ENCODE results near the gene RNF43.
A peak's percentile ranks its signal among the peaks of the same experiment; 100 is the strongest.

The RNF43 gene

GRCh38 chr17:58417300-58418092 is at the start of gene RNF43:
RNF43 (minus strand) TSS chr17:58417534; CDS start chr17:58415577, 1,957 bp downstream.
- peak; percentile 83 for DNase-seq

GRCh38 chr17:58455491-58455890 is 38.2 kb upstream of the RNF43 start:
- no peak for DNase-seq

GRCh38 chr17:58452738-58453137 is 35.4 kb upstream of the RNF43 start:
- DNase-seq: no peak

GRCh38 chr17:58447039-58447975 is 30.0 kb upstream of the RNF43 start:
- DNase-seq: peak; percentile 54

DNA sequence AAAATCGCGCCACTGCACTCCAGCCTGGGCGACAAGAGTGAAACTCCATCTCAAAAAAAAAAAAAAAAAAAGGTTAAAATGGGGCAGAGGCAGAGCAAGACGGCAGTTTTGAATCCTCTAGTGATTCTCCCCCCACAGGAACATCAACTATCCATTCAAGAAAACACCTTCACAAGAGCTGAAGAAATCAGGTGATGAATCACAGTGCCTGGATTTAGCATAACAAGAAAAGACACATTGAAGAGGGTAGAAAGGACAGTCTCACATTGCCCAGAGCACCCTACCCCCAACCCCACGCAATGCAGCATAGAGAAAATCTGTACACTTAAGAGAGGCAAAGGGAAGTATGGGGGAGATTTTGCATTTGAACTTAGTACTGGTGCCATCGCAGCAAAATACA is 28.8 kb upstream of the RNF43 start:
- DNase-seq: no peak

- DNase-seq: no peak
Observed at GRCh38 chr17:58436805-58437239, 19.5 kb upstream of the RNF43 start.

DNA sequence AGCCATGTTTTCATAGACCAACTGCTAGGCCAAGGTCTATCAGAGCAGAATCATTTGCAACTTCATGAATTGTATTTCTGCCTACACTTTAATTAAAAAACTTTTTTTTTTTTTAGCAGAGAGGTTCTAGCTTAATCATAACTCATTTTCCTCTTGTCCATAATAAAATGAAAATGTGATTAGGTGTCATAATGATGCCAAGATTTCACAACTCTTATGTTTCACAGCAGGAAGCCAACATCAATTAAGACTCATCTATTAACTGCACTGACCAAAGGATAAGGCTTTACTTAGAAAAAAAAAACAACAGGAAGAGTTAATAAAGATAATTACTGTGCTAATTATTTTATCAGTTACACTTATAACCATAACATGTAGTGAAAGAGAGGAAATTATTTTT is 18.9 kb upstream of the RNF43 start:
- no peak for DNase-seq

GRCh38 chr17:58432806-58433573 is 15.7 kb upstream of the RNF43 start:
- DNase-seq: no peak

DNA sequence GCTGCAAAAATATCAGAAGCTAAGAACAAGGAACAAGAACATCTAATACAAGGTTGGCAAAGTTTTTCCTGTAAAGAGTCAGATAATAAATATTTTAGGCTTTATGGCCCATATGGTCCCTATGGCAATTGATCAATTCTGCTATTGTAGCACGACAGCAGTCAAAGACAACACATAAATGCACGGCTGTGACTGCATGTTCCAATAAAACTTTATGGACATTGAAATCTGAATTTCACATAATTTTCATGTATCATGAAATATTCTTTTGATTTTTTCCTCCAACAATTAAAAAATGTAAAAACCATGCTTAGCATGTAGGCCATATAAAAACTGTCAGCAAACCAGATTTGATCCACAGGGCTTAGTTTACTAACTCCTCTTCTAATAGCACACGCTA is 10.5 kb upstream of the RNF43 start:
- DNase-seq: no peak

DNA sequence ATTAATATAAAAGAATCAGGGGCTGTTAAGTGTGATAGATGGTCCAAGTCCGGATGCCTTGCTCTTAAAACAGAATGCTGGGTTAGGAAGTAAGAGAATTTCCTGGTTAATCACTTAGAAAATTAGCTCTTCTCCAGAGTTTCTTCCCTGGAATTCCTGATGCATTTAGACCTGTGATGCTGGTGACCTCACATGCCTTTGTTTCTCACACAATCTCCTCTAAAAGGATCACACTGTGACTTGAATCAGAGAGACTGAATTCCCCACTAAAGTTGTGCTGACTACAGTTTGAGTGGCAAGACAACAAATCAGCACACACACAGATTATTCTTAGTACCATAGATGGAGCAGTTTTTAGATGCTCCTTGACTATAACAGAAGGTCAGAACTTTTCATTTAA is 4.4 kb upstream of the RNF43 start:
- DNase-seq: no peak

DNA sequence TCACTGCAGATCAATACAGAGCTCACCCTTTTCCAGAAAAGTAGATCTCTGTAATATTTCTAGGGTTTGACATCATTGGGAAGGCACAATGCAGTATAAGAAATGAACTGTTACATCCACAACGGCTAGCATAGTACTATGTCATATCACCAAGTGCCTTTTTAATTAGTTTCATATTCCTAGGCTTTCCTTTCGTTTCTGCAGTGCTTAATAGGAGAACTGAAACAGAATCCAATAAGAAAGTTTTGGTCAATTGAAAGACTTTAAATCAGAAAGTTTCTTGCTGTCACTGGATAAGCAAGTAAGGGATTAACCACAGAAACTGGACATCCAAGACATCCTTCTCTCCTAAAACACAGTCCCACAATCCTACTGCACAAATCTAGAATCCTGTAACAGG is 3.5 kb upstream of the RNF43 start:
- DNase-seq: no peak

DNA sequence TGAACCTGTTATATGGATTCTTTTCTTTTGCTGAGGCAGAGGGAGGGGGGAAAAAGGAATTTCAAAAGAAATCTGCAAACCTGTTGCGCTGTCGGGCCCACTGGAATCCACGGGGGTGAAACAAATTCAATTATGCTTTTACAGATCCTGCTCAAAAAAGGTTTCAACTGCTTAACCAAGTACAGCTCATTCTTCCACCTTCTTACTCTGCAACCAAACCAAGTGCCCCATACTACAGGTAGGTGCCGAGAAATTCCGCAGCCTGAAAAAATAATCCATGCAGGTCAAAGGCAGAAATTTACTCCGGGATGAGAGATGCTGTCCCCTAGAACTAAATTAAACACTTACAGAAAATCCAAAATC is 416 bp downstream of the RNF43 start:
- DNase-seq: no peak

GRCh38 chr17:58416396-58416795 is 938 bp downstream of the RNF43 start:
- DNase-seq: no peak

DNA sequence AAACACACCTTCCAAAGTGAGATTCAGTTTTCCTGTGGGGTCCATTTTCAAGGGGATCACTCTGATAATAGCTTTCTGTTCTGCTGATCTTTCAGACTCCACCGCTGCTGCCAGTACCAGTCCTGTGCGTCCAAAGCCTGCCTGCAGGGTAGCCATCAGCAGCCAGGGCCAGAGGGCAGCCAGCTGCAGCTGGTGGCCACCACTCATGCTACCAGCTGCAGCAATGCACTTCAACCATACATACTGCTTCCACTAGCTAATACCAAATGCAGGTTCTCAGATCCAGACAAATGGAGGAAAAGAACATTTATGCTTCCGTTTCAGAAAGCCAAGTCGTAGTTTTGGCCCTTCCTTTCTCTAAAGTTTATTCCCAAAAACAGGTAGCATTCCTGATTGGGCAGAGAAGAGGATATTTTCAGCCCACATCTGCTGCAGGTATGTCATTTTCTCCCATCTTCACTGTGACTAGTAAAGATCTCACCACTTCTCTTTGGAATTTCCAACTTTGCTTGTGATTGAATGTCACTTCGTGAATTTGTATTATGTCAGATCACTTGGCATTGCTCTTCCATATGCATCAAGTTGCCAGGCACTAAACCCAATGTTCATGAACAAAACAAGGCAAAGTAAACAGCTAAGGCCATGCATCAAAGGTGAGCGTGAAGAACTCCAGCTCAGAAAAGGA is 1.8 kb downstream of the RNF43 start:
- DNase-seq: peak; percentile 13

- DNase-seq: no peak
Observed at GRCh38 chr17:58414596-58414997, 2.7 kb downstream of the RNF43 start.

DNA sequence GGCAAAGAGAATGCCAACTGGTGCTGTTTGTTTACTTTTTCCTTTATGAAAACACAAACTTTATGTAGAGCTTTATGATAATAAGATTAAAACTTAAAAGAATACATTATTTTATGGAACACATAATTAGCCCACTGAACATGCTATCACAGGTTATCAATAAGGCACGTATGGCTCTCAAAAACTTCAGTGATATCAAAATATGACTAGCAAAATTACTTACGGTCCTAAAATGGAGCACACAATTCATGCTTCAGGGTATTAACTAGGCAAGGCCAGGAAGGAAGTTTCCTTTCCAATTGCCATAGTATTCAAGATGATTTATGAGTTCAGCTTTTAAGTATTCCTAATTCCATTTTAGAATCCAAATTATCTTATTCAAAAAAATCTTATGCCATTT is 3.6 kb downstream of the RNF43 start:
- DNase-seq: no peak

- no peak for DNase-seq
Observed at GRCh38 chr17:58412961-58413586, 4.3 kb downstream of the RNF43 start.

DNA sequence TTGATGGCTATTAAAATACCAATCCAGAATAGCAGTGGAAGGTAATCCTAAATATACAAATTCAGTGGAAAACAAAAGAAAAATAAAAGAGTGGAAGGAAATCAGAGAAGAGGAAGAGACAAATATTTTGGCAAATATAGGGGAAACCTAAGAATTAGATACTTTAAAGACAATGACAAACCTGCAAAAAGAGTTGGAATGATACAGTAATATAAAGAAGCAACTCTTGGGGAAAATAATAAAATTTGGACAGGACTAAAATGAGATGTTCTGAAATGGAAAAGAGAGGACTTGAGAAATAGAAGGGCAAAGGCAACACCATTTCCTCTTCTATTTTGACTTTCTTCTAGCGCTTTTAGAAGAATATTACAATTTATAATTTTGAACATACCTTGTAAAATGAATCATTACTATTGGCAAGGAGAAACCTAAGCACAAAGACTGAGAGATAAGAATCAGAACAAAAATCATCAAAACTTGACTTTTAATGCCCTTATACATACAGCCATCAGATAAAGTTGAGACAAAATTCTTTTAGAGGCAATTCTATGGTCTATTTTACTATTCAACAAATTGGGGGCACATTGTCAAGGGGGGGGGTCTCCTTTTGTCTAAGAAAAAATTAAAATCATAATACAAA is 5.2 kb downstream of the RNF43 start:
- no peak for DNase-seq

- DNase-seq: no peak
Observed at GRCh38 chr17:58411408-58411894, 5.9 kb downstream of the RNF43 start.

GRCh38 chr17:58410714-58411407 is 6.5 kb downstream of the RNF43 start:
- DNase-seq: no peak

DNA sequence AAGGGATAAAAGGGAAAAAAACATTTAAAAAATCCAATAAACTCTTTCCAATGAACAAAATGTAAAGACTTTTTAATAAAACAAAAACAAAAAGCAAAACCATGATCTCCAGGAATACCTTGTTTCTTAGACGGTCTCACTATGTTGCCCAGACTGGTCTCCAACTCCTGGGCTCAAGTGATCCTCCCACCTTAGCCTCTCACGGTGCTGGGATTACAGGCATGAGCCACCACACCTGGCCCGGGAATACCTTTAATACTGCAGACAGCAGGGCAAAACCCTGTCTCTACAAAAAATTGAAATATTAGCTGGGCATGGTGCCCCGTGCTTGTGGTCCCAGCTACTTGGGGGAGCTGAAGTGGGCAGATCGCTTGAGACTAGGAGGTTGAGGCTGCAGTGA is 7.9 kb downstream of the RNF43 start:
- DNase-seq: no peak
